ENCODE measurements around the gene EHMT2. TPM values are rescaled to one million over a fixed set of nuclear protein-coding genes. Genes with fewer than 3 reads are reported as not detected.

The EHMT2 gene
- total and polyA plus RNA-seq, 2 of the 13 experiments (the other 11 are each of a cell fraction or from before 2014, with no cell fraction given), result 55.2 to 69.2 TPM

DNA sequence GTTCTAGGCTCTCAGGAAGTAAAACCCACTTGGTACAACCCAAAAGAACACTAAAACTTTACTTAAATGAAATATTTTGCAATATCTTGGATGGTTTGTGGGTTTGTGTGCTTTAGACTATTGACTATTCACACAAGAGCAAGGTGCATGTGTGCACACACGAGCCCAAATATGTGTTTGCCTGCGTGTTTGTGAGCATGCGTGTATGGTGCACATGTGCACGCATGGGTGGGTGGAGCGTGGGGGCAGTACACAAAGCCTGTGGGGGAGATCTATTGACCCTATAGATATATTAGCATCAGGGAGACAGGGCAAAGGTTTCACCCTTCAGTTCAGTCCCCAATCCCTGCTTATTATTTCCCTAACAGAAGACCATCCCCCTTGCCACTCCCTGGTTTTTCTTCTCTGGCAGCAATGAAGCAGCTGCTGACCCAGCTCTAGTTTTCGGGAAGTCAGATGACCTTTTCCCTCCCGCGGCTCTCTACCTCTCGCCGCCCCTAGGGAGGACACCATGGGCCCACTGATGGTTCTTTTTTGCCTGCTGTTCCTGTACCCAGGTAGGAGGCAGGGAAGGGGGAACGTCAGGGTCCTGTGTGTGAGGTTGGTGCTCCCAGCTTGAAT is 29.9 kb upstream of the EHMT2 start, which contains the start of gene C2 (continued):
- TF ChIP-seq, protein P1, sequence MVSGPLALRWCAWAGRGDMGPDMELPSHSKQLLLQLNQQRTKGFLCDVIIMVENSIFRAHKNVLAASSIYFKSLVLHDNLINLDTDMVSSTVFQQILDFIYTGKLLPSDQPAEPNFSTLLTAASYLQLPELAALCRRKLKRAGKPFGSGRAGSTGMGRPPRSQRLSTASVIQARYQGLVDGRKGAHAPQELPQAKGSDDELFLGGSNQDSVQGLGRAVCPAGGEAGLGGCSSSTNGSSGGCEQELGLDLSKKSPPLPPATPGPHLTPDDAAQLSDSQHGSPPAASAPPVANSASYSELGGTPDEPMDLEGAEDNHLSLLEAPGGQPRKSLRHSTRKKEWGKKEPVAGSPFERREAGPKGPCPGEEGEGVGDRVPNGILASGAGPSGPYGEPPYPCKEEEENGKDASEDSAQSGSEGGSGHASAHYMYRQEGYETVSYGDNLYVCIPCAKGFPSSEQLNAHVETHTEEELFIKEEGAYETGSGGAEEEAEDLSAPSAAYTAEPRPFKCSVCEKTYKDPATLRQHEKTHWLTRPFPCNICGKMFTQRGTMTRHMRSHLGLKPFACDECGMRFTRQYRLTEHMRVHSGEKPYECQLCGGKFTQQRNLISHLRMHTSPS (CRISPR knock-in tag; IDR thresholded peaks at IDR 0.05; ENCODE audit: low read depth), result 0 out of 2 replicates have a peak, but pooled peaks have one; percentile 14
- TF ChIP-seq ZNF768 (CRISPR knock-in tag; IDR thresholded peaks at IDR 0.05) (no peak), ISL2 (CRISPR knock-in tag; IDR thresholded peaks at IDR 0.05) (peak; percentile 77), NFE2L1 (CRISPR knock-in tag; IDR thresholded peaks at IDR 0.05; ENCODE audit: borderline replicate concordance) (no peak), HNRNPH1 (optimal IDR thresholded peaks at IDR 0.05; ENCODE audit: low read depth, low read length) (peak; percentile 15), ZNF839 (CRISPR knock-in tag; IDR thresholded peaks at IDR 0.05; ENCODE audit: borderline replicate concordance) (no peak), ESRRA (CRISPR knock-in tag; IDR thresholded peaks at IDR 0.05; ENCODE audit: low read depth) (peak; percentile 16; the same call in 1 of the 2 replicates), PHF8 (CRISPR knock-in tag; IDR thresholded peaks at IDR 0.05) (peak; percentile 47; the same call in 1 of the 2 replicates), TBX2 (CRISPR knock-in tag; IDR thresholded peaks at IDR 0.05; ENCODE audit: borderline replicate concordance) (peak; percentile 90), MAX (IDR thresholded peaks at IDR 0.05) (peak; percentile 97), RXRA (CRISPR knock-in tag; IDR thresholded peaks at IDR 0.05) (peak; percentile 90), ZNF10 (CRISPR knock-in tag; IDR thresholded peaks at IDR 0.05; ENCODE audit: borderline replicate concordance, low read depth) (no peak), HDAC6 (IDR thresholded peaks at IDR 0.05; ENCODE audit: low read depth, low read length) (no peak), FLYWCH1 (CRISPR knock-in tag; IDR thresholded peaks at IDR 0.05) (no peak; the same call in 1 of the 2 replicates), ZNF30 (CRISPR knock-in tag; IDR thresholded peaks at IDR 0.05) (no peak)
- TF ChIP-seq, protein P2, sequence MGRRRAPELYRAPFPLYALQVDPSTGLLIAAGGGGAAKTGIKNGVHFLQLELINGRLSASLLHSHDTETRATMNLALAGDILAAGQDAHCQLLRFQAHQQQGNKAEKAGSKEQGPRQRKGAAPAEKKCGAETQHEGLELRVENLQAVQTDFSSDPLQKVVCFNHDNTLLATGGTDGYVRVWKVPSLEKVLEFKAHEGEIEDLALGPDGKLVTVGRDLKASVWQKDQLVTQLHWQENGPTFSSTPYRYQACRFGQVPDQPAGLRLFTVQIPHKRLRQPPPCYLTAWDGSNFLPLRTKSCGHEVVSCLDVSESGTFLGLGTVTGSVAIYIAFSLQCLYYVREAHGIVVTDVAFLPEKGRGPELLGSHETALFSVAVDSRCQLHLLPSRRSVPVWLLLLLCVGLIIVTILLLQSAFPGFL (CRISPR knock-in tag; IDR thresholded peaks at IDR 0.05), result no peak
- TF ChIP-seq, protein P3, sequence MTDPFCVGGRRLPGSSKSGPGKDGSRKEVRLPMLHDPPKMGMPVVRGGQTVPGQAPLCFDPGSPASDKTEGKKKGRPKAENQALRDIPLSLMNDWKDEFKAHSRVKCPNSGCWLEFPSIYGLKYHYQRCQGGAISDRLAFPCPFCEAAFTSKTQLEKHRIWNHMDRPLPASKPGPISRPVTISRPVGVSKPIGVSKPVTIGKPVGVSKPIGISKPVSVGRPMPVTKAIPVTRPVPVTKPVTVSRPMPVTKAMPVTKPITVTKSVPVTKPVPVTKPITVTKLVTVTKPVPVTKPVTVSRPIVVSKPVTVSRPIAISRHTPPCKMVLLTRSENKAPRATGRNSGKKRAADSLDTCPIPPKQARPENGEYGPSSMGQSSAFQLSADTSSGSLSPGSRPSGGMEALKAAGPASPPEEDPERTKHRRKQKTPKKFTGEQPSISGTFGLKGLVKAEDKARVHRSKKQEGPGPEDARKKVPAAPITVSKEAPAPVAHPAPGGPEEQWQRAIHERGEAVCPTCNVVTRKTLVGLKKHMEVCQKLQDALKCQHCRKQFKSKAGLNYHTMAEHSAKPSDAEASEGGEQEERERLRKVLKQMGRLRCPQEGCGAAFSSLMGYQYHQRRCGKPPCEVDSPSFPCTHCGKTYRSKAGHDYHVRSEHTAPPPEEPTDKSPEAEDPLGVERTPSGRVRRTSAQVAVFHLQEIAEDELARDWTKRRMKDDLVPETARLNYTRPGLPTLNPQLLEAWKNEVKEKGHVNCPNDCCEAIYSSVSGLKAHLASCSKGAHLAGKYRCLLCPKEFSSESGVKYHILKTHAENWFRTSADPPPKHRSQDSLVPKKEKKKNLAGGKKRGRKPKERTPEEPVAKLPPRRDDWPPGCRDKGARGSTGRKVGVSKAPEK (CRISPR knock-in tag; IDR thresholded peaks at IDR 0.05; ENCODE audit: borderline replicate concordance), result peak; percentile 75; the same call in 1 of the 2 replicates
- TF ChIP-seq, protein P4, sequence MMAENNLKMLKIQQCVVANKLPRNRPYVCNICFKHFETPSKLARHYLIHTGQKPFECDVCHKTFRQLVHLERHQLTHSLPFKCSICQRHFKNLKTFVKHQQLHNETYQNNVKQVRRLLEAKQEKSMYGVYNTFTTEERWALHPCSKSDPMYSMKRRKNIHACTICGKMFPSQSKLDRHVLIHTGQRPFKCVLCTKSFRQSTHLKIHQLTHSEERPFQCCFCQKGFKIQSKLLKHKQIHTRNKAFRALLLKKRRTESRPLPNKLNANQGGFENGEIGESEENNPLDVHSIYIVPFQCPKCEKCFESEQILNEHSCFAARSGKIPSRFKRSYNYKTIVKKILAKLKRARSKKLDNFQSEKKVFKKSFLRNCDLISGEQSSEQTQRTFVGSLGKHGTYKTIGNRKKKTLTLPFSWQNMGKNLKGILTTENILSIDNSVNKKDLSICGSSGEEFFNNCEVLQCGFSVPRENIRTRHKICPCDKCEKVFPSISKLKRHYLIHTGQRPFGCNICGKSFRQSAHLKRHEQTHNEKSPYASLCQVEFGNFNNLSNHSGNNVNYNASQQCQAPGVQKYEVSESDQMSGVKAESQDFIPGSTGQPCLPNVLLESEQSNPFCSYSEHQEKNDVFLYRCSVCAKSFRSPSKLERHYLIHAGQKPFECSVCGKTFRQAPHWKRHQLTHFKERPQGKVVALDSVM (CRISPR knock-in tag; IDR thresholded peaks at IDR 0.05), result peak; percentile 69

All from HepG2 (cell line).